ENCODE results near the gene PSMF1. TPM values are rescaled to one million over a fixed set of nuclear protein-coding genes. Genes with fewer than 3 reads are reported as not detected.
"Not testable (repeated sequence)": the region's sequence is repeated elsewhere in the genome, so short reads cannot be mapped to it uniquely, and the experiment has no call there.

The PSMF1 gene
- total RNA-seq, 1 donor from 2014 or later, result 17.2 TPM

DNA sequence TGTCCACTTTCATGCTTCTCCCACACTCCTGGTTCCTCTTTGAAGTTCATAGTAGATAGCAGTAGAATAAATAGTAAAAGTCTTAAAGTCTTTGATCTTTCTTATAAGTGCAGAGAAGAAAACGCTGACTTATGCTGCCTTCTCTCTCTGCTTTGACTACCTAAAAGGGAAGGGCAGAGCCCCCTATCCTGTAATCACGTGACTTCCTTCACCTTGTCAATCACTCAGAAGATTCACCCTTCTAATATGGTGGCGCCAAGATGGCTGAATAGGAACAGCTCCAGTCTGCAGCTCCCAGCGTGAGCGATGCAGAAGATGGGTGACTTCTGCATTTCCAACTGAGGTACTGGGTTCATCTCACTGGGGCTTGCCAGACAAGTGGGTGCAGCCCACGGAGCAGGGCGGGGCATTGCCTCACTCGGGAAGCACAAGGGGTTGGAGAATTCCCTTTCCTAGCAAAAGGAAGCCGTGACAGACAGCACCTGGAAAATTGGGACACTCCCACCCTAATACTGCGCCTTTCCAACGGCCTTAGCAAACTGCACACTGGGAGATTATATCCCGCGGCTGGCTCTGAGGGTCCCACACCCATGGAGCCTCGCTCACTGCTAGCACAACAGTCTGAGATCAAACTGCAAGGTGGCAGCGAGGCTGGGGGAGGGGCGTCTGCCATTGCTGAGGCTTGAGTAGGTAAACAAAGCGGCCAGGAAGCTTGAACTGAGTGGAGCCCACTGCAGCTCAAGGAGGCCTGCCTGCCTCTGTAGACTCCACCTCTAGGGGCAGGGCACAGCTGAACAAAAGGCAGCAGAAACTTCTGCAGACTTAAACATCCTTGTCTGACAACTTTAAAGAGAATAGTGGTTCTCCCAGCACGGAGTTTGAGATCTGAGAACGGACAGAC is 98.4 kb downstream of the PSMF1 start:
- H3K36me3 ChIP-seq (ENCODE audit: control insufficient read depth in 3 of 3, insufficient read depth in 3 of 3, low read length in 3 of 3); H3K4me3 ChIP-seq (ENCODE audit: low read length in 3 of 3); H3K9me3 ChIP-seq (ENCODE audit: control insufficient read depth in 3 of 3, low read length in 3 of 3); H3K27ac ChIP-seq (ENCODE audit: low read depth, low read length); H3K9ac ChIP-seq (ENCODE audit: low read depth in 1 of 3, low read length in 3 of 3); H3K4me1 ChIP-seq (ENCODE audit: control insufficient read depth in 3 of 3, insufficient read depth in 3 of 3, low read length in 3 of 3); H3K27me3 ChIP-seq (ENCODE audit: control insufficient read depth in 3 of 3, insufficient read depth in 3 of 3, low read length in 3 of 3): not testable (repeated sequence)

Other genes starting within 250 kb of the PSMF1 start
- gene ANGPT4, start 202.3 kb upstream of the PSMF1 start, total RNA-seq, result under 0.01 TPM
- not detected for gene RSPO4, start 116.3 kb upstream of the PSMF1 start, total RNA-seq
- 1.6 TPM for gene TMEM74B, start 66.4 kb downstream of the PSMF1 start, total RNA-seq
- 0.52 TPM for gene C20orf202, start 84.9 kb downstream of the PSMF1 start, total RNA-seq
- gene RAD21L1, start 107.4 kb downstream of the PSMF1 start, total RNA-seq, result not detected
- 3.7 TPM for gene SNPH, start 147.7 kb downstream of the PSMF1 start, total RNA-seq
- gene SDCBP2, start 210.5 kb downstream of the PSMF1 start, total RNA-seq, result 1.6 TPM

Data from skeletal muscle tissue (tissue), 4 donors.